Forelimb muscle (tissue), 1 donor: ENCODE measurements around the gene HMGB3. TPM values are rescaled to one million over a fixed set of nuclear protein-coding genes. Genes with fewer than 3 reads are reported as not detected.

ENCODE experiments used
- polyA plus RNA-seq: library from polyadenylated mRNA; unstranded; fragments of 120-200 nt; gene quantifications from one replicate; pipeline ENCODE4 v1.2.1, GENCODE V29; 2013; ENCODE audit not compliant: insufficient read length

HMGB3 gene
- polyA plus RNA-seq, 1 donor, result 53.7 TPM

Other genes with a start within 250 kb of the HMGB3 start
- gene CD99L2, start 84.7 kb upstream of the HMGB3 start, polyA plus RNA-seq, result 37.4 TPM
- not detected for gene GPR50, start 193.2 kb downstream of the HMGB3 start, polyA plus RNA-seq